HepG2 (cell line): ENCODE data around the gene CPSF6. TPM values are rescaled to one million over a fixed set of nuclear protein-coding genes. Genes with fewer than 3 reads are reported as not detected.

Source experiments
- BCL3 ChIP-seq: sonication (generic); formaldehyde crosslinking; IDR thresholded peaks from 2 replicates; pipeline ENCODE4 v1.5.1; 2020; ENCODE audit warnings: mild to moderate bottlenecking, missing genetic modification reagents, moderate library complexity
- CENPX ChIP-seq: sonication (generic); formaldehyde crosslinking; IDR thresholded peaks from 2 replicates; pipeline ENCODE4 v1.9.0; 2021; ENCODE audit warnings: mild to moderate bottlenecking, missing genetic modification reagents, moderate library complexity
- CREM ChIP-seq, 2 experiments: sonication (generic) in 1 of 2; formaldehyde crosslinking in 1 of 2; IDR thresholded peaks; 2 replicates each; pipeline versions ENCODE4 v1.4.0 to v1.6.1; 2016 to 2020; ENCODE audit warnings: antibody characterized with exemption in 1 of 2, mild to moderate bottlenecking in 1 of 2, missing genetic modification reagents in 1 of 2
- HOXA9 ChIP-seq: sonication (generic); formaldehyde crosslinking; IDR thresholded peaks from 2 replicates; pipeline ENCODE4 v1.8.1; 2022; ENCODE audit warnings: missing genetic modification reagents, mild to moderate bottlenecking, moderate library complexity, borderline replicate concordance
- IRF9 ChIP-seq: sonication (generic); formaldehyde crosslinking; IDR thresholded peaks from 2 replicates; pipeline ENCODE4 v1.8.0; 2022; ENCODE audit warnings: missing genetic modification reagents, mild to moderate bottlenecking, borderline replicate concordance
- ISL2 ChIP-seq: sonication (generic); formaldehyde crosslinking; IDR thresholded peaks from 2 replicates; pipeline ENCODE4 v1.5.0; 2020; ENCODE audit warnings: missing genetic modification reagents
- KDM3A ChIP-seq: IDR thresholded peaks from 2 replicates; pipeline ENCODE4 v1.6.1; 2018; ENCODE audit warnings: low read depth, missing compliant biosample characterization
- KDM6A ChIP-seq: IDR thresholded peaks from 2 replicates; pipeline ENCODE4 v1.6.1; 2016; ENCODE audit warnings: low read depth
- NFYB ChIP-seq: sonication (generic); formaldehyde crosslinking; IDR thresholded peaks from 2 replicates; pipeline ENCODE4 v1.4.0; 2020; ENCODE audit warnings: missing genetic modification reagents
- PHF5A ChIP-seq: IDR thresholded peaks from one replicate; pipeline ENCODE4 v1.6.1; 2018; ENCODE audit warnings: low read depth, missing genetic modification reagents; ENCODE audit not compliant: unreplicated experiment
- REST ChIP-seq, 2 experiments: IDR thresholded peaks; 2 replicates each; pipeline ENCODE4 v1.6.1; 2011 to 2012; ENCODE audit warnings: low read length in 2 of 2, borderline replicate concordance in 1 of 2, low read depth in 1 of 2, mild to moderate bottlenecking in 1 of 2, moderate library complexity in 1 of 2
- SP140L ChIP-seq: sonication (generic); formaldehyde crosslinking; IDR thresholded peaks from 2 replicates; pipeline ENCODE4 v1.4.0; 2020; ENCODE audit warnings: missing genetic modification reagents, borderline replicate concordance
- TCF7L2 ChIP-seq: IDR thresholded peaks from 2 replicates; pipeline ENCODE4 v1.6.1; 2011; ENCODE audit warnings: mild to moderate bottlenecking, low read depth, low read length, moderate library complexity
- TRAFD1 ChIP-seq: sonication (generic); formaldehyde crosslinking; IDR thresholded peaks from 2 replicates; pipeline ENCODE4 v1.5.1; 2020; ENCODE audit warnings: missing genetic modification reagents, mild to moderate bottlenecking, borderline replicate concordance
- ZFP62 ChIP-seq: sonication (generic); formaldehyde crosslinking; IDR thresholded peaks from 2 replicates; pipeline ENCODE4 v1.4.0; 2020; ENCODE audit warnings: missing genetic modification reagents
- ZNF256 ChIP-seq: sonication (generic); formaldehyde crosslinking; conservative IDR thresholded peaks from 2 replicates; pipeline ENCODE4 v1.4.0; 2020; ENCODE audit warnings: missing genetic modification reagents
- ZNF263 ChIP-seq: sonication (generic); formaldehyde crosslinking; IDR thresholded peaks from 2 replicates; pipeline ENCODE4 v1.4.0; 2020; ENCODE audit warnings: missing genetic modification reagents
- ZNF280B ChIP-seq: sonication (generic); formaldehyde crosslinking; IDR thresholded peaks from 2 replicates; pipeline ENCODE4 v1.5.0; 2020; ENCODE audit warnings: missing genetic modification reagents, mild to moderate bottlenecking, borderline replicate concordance
- ZNF781 ChIP-seq: sonication (generic); formaldehyde crosslinking; IDR thresholded peaks from 2 replicates; pipeline ENCODE4 v1.5.1; 2020; ENCODE audit warnings: borderline replicate concordance, mild to moderate bottlenecking, missing genetic modification reagents; ENCODE audit errors: not compliant biosample characterization
- ZNF839 ChIP-seq: sonication (generic); formaldehyde crosslinking; IDR thresholded peaks from 2 replicates; pipeline ENCODE4 v1.4.0; 2020; ENCODE audit warnings: missing genetic modification reagents, mild to moderate bottlenecking, borderline replicate concordance
- polyA plus RNA-seq, 8 experiments: library from polyadenylated mRNA; depleted of rRNA in 3 of 8; stranded (reverse) in 7 of 8; unstranded in 1 of 8; fragments of >200 nt; fragmentation: Illumina TruSeq in 4 of 8; extraction: Trizol in 4 of 8; gene quantifications; 2 replicates each; pipeline versions ENCODE4 v1.2.1 to v1.2.3, GENCODE V29; 2011 to 2016; ENCODE audit warnings: low read depth in 4 of 8, missing spikeins in 1 of 8, mixed read lengths in 1 of 8; ENCODE audit not compliant: insufficient read depth in 1 of 8
- total RNA-seq, 5 experiments: library from RNA; depleted of rRNA; stranded (reverse); fragments of >200 nt; fragmentation: Illumina TruSeq; extraction: Trizol; gene quantifications; 2 replicates each; pipeline ENCODE4 v1.2.3, GENCODE V29; 2016; ENCODE audit warnings: low read depth in 1 of 5

CPSF6 gene
- total and polyA plus RNA-seq, 2 of the 13 experiments (the other 11 are each of a cell fraction or from before 2014, with no cell fraction given), result 41.8 to 71.0 TPM

GRCh38 chr12:69239352-69239921 lies at the start of gene CPSF6 (continued):
- TF ChIP-seq ZNF280B (CRISPR knock-in tag) (no peak), NFYB (CRISPR knock-in tag) (no peak), SP140L (CRISPR knock-in tag) (no peak), CREM (IDR thresholded peaks at IDR 0.05) (no peak), CREM (CRISPR knock-in tag; IDR thresholded peaks at IDR 0.05) (no peak), ZNF263 (CRISPR knock-in tag) (no peak), REST (IDR thresholded peaks at IDR 0.05; ENCODE audit: borderline replicate concordance in 1 of 2, low read depth in 1 of 2, low read length in 2 of 2) (peak in 1 of 2 experiments; percentile 56; a peak in 1 of 4 replicates), BCL3 (CRISPR knock-in tag) (0 out of 2 replicates have a peak, but pooled peaks have one; percentile 21), HOXA9 (no peak), ZNF781 (no peak), CENPX (CRISPR knock-in tag) (no peak), ZFP62 (no peak), KDM6A (CRISPR knock-in tag) (no peak), ZNF256 (no peak), IRF9 (CRISPR knock-in tag) (no peak; the same call in 1 of the 2 replicates), PHF5A (CRISPR knock-in tag) (peak; percentile 41), TRAFD1 (no peak), KDM3A (peak; percentile 39; the same call in 1 of the 2 replicates), ISL2 (0 out of 2 replicates have a peak, but pooled peaks have one; percentile 20), TCF7L2 (no peak), ZNF839 (peak; percentile 52; the same call in 1 of the 2 replicates)
